Skeletal muscle satellite cell (primary cell): ENCODE data around the gene NBEAL2. TPM values are rescaled to one million over a fixed set of nuclear protein-coding genes. Genes with fewer than 3 reads are reported as not detected.

ENCODE experiments used
- H3K27me3 ChIP-seq: 2 replicates; pipeline ENCODE4 v1.7.0; 2013; ENCODE audit warnings: low read length; ENCODE audit not compliant: control insufficient read depth, insufficient read depth
- H3K36me3 ChIP-seq: 2 replicates; pipeline ENCODE4 v1.7.0; 2013; ENCODE audit warnings: mild to moderate bottlenecking, control low read depth, low read length; ENCODE audit not compliant: insufficient read depth
- H3K4me1 ChIP-seq: 2 replicates; pipeline ENCODE4 v1.7.0; 2013; ENCODE audit warnings: low read length; ENCODE audit not compliant: control insufficient read depth, insufficient read depth
- H3K4me2 ChIP-seq: 2 replicates; pipeline ENCODE4 v1.7.0; 2013; ENCODE audit warnings: mild to moderate bottlenecking, low read length
- H3K4me3 ChIP-seq: 2 replicates; pipeline ENCODE4 v1.7.0; 2013; ENCODE audit warnings: low read length
- H3K9ac ChIP-seq: 2 replicates; pipeline ENCODE4 v1.7.0; 2013; ENCODE audit warnings: mild to moderate bottlenecking, low read depth, low read length, moderate library complexity
- H3K9me3 ChIP-seq: replicated peaks from 2 replicates; pipeline ENCODE4 v1.7.0; 2013; ENCODE audit warnings: mild to moderate bottlenecking, control low read depth, low read length
- small RNA-seq: library from RNA; depleted of rRNA; stranded (forward); fragments of <200 nt; gene quantifications from one replicate; pipeline ENCODE3, GENCODE V24; 2012

NBEAL2 gene

GRCh38 chr3:47047673-47048072 is 68.2 kb downstream of the NBEAL2 start:
- no peaks in the 10 kb centered on the region for H3K9me3 ChIP-seq

GRCh38 chr3:47054412-47054811 is 74.9 kb downstream of the NBEAL2 start:
- H3K36me3 ChIP-seq: peaks cover 11% of the 10 kb centered on the region
- no peak overlapping the region for H3K4me2 ChIP-seq
- H3K4me1 ChIP-seq: no peaks in the 10 kb centered on the region
- H3K27me3 ChIP-seq: no peaks in the 10 kb centered on the region
- no peak overlapping the region for H3K9ac ChIP-seq
- H3K4me3 ChIP-seq: no peak overlapping the region
- no peaks in the 10 kb centered on the region for H3K9me3 ChIP-seq

More at GRCh38 chr3:47047673-47048072, 68.2 kb downstream of the NBEAL2 start:
- H3K4me1 ChIP-seq: no peaks in the 10 kb centered on the region
- H3K9ac ChIP-seq: no peak overlapping the region
- no peak overlapping the region for H3K4me3 ChIP-seq
- no peaks in the 10 kb centered on the region for H3K27me3 ChIP-seq
- H3K4me2 ChIP-seq: no peak overlapping the region
- H3K36me3 ChIP-seq: peaks cover 7% of the 10 kb centered on the region

- Histone ChIP-seq H3K9ac (no peak overlapping the region), H3K27me3 (no peaks in the 10 kb centered on the region), H3K4me3 (no peak overlapping the region), H3K4me1 (no peaks in the 10 kb centered on the region), H3K9me3 (no peaks in the 10 kb centered on the region), H3K4me2 (no peak overlapping the region), H3K36me3 (peaks cover 16% of the 10 kb centered on the region)
Observed at GRCh38 chr3:47056705-47057104, 77.2 kb downstream of the NBEAL2 start.

- Histone ChIP-seq H3K36me3 (peaks cover 20% of the 10 kb centered on the region), H3K9ac (no peak overlapping the region), H3K27me3 (no peaks in the 10 kb centered on the region), H3K4me3 (no peak overlapping the region), H3K4me2 (no peak overlapping the region), H3K4me1 (no peaks in the 10 kb centered on the region), H3K9me3 (no peaks in the 10 kb centered on the region)
Observed at GRCh38 chr3:47057212-47057671, 77.8 kb downstream of the NBEAL2 start.

Small RNAs within 50 kb of the gene (small RNA-seq; reads per million reads assigned to genes)
- gene MRPL57P3: not detected
